Measurements from ENCODE around the gene ZNF423. TPM values are rescaled to one million over a fixed set of nuclear protein-coding genes. Genes with fewer than 3 reads are reported as not detected.

The ZNF423 gene
- total and polyA plus RNA-seq, 2 of the 13 experiments (the other 11 are each of a cell fraction or from before 2014, with no cell fraction given): 0.07 to 0.31 TPM

DNA sequence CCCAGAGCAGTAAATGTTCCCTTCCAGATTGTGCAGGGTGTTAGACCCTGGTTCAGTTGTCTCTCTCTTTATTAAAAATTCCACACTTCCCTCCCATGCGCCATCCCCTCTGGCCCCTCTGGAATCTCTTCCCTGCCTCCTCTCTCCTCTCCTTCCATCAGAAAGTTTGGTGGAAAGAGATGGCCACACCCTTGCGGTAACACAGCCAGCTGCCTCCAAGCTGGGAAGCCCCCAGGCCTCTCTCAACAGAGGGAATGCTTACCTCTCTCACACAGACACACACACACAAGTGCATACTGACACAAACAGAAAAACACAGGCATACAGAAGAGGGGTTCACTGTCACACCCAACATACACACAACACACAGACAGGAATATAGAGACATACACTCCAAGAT lies 261.8 kb downstream of the ZNF423 start (continued):
- TF ChIP-seq, protein P1, sequence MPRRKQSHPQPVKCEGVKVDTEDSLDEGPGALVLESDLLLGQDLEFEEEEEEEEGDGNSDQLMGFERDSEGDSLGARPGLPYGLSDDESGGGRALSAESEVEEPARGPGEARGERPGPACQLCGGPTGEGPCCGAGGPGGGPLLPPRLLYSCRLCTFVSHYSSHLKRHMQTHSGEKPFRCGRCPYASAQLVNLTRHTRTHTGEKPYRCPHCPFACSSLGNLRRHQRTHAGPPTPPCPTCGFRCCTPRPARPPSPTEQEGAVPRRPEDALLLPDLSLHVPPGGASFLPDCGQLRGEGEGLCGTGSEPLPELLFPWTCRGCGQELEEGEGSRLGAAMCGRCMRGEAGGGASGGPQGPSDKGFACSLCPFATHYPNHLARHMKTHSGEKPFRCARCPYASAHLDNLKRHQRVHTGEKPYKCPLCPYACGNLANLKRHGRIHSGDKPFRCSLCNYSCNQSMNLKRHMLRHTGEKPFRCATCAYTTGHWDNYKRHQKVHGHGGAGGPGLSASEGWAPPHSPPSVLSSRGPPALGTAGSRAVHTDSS (CRISPR knock-in tag; conservative IDR thresholded peaks at IDR 0.05): no peak
- TF ChIP-seq IRX3 (CRISPR knock-in tag; IDR thresholded peaks at IDR 0.05; ENCODE audit: borderline replicate concordance, low read depth) (no peak), ZNF7 (CRISPR knock-in tag; IDR thresholded peaks at IDR 0.05) (no peak), ATF7-NPFF (CRISPR knock-in tag; IDR thresholded peaks at IDR 0.05; ENCODE audit: low read depth) (no peak)

DNA sequence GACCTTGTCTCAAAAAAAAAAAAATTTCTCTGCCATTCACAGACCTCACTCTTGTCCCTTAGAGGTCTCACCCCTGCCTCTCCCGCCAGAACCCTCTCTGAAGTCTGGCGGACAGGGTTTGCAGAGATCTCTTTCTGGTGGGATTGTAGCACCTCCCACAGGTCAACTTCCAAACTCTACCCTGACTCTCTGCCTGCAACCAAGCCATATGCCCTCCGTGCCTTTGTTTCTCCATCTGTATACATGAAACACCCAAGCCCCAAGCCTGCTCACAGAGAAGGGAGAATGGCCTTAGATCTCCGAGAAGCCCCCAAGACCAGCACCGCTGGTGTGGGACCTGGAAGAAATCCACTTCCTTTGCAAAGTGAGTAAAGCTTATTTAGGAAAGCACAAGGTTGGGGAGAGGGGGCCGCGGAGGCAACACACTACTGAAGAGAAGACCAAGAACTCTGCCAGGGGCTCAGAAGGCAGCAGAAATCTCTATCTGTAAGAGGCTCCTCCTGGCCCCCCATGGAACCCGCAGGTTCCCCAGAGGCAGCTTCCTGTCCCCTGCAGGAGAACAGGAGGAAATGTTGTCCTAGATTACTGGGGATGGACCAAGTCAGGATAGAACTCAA lies 262.4 kb downstream of the ZNF423 start:
- no peak overlapping the region for H2AFZ ChIP-seq (ENCODE audit: low read length)
- no peaks in the 10 kb centered on the region; a peak in 1 of 5 replicates for H3K27me3 ChIP-seq (ENCODE audit: control insufficient read depth in 1 of 2, insufficient read depth in 2 of 2, low read length in 2 of 2)
- no peak overlapping the region for H3K9ac ChIP-seq (ENCODE audit: insufficient read depth, low read depth, low read length)
- H4K20me1 ChIP-seq (ENCODE audit: insufficient read depth, low read length): no peaks in the 10 kb centered on the region
- ChIA-PET POLR2A (no interaction called here), CTCF (ENCODE audit: low intra/inter-chr PET ratio, low total read pairs) (interaction anchor here (1.3 to 2.5 kb wide), 2 partner anchors 102 to 185 kb away, joined by 4 to 22 read pairs; no protein-coding TSS in a partner anchor)
- H3K4me1 ChIP-seq (ENCODE audit: insufficient read depth, low read length): no peaks in the 10 kb centered on the region
- in situ Hi-C loops (cut with HindIII; ENCODE audit: extremely low pct_ligation_motif_present, low pct_unique_long_range_greater_than_20kb): loop anchor here (5.0 kb wide), 1 partner anchor 181 kb away; no protein-coding TSS in a partner anchor
- 45% methylated on average over 8 of the region's 8 CpGs for WGBS (ENCODE audit: low lambda C conversion rate)
- H3K36me3 ChIP-seq (replicated peaks in 1 of 2; ENCODE audit: control insufficient read depth in 1 of 2, insufficient read depth in 2 of 2, low read length in 2 of 2): no peaks in the 10 kb centered on the region
- H3K4me3 ChIP-seq (replicated peaks in 1 of 3; ENCODE audit: insufficient read depth in 1 of 3, low read depth in 2 of 3, low read length in 3 of 3): no peak overlapping the region
- ATAC-seq (no peak; the same call in 2 of the 3 replicates), FAIRE-seq (no peak), DNase-seq (ENCODE audit: low spot score) (no peak)
- no peak overlapping the region for H3K27ac ChIP-seq (ENCODE audit: extremely low read length, insufficient read depth, low read length)
- no peaks in the 10 kb centered on the region for H3K79me2 ChIP-seq (ENCODE audit: insufficient read depth, low read length)
- BruUV-seq (replicated peaks): no TSS peak
- intact Hi-C loops (cut with micrococcal nuclease; ENCODE audit: unreplicated experiment): no loop called here
- no peak overlapping the region for H3K4me2 ChIP-seq (ENCODE audit: low read depth, low read length)
- H3K9me3 ChIP-seq (ENCODE audit: low read length): no peaks in the 10 kb centered on the region
- TF ChIP-seq, protein P2, sequence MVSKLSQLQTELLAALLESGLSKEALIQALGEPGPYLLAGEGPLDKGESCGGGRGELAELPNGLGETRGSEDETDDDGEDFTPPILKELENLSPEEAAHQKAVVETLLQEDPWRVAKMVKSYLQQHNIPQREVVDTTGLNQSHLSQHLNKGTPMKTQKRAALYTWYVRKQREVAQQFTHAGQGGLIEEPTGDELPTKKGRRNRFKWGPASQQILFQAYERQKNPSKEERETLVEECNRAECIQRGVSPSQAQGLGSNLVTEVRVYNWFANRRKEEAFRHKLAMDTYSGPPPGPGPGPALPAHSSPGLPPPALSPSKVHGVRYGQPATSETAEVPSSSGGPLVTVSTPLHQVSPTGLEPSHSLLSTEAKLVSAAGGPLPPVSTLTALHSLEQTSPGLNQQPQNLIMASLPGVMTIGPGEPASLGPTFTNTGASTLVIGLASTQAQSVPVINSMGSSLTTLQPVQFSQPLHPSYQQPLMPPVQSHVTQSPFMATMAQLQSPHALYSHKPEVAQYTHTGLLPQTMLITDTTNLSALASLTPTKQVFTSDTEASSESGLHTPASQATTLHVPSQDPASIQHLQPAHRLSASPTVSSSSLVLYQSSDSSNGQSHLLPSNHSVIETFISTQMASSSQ (IDR thresholded peaks at IDR 0.05; ENCODE audit: low read depth): no peak
- TF ChIP-seq, protein P2 (CRISPR knock-in tag; IDR thresholded peaks at IDR 0.05; ENCODE audit: borderline replicate concordance): no peak
- TF ChIP-seq REL (CRISPR knock-in tag; conservative IDR thresholded peaks at IDR 0.05) (no peak), BRD4 (CRISPR knock-in tag; IDR thresholded peaks at IDR 0.05) (no peak), ZSCAN29 (CRISPR knock-in tag; conservative IDR thresholded peaks at IDR 0.05) (no peak), ZSCAN12 (CRISPR knock-in tag; IDR thresholded peaks at IDR 0.05) (no peak), HDAC6 (IDR thresholded peaks at IDR 0.05; ENCODE audit: low read depth, low read length) (no peak), KDM2A (CRISPR knock-in tag; IDR thresholded peaks at IDR 0.05; ENCODE audit: borderline replicate concordance, low read depth) (no peak), TMF1 (CRISPR knock-in tag; IDR thresholded peaks at IDR 0.05; ENCODE audit: low read depth) (no peak)
- TF ChIP-seq, protein P3, sequence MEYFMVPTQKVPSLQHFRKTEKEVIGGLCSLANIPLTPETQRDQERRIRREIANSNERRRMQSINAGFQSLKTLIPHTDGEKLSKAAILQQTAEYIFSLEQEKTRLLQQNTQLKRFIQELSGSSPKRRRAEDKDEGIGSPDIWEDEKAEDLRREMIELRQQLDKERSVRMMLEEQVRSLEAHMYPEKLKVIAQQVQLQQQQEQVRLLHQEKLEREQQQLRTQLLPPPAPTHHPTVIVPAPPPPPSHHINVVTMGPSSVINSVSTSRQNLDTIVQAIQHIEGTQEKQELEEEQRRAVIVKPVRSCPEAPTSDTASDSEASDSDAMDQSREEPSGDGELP (IDR thresholded peaks at IDR 0.05; ENCODE audit: borderline replicate concordance, low read depth): no peak
- TF ChIP-seq, protein P4, sequence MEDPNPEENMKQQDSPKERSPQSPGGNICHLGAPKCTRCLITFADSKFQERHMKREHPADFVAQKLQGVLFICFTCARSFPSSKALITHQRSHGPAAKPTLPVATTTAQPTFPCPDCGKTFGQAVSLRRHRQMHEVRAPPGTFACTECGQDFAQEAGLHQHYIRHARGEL (CRISPR knock-in tag; IDR thresholded peaks at IDR 0.05): no peak

Measured in HepG2 (cell line).